Omental fat pad (tissue), 4 donors: ENCODE results near the gene CRELD1. TPM values are rescaled to one million over a fixed set of nuclear protein-coding genes. Genes with fewer than 3 reads are reported as not detected.
A peak's percentile ranks its signal among the peaks of the same experiment; 100 is the strongest.

Experiments used
- ATAC-seq: fragments of 150-250 bp; one replicate; pipeline ENCODE4 v1.9.1; 2016; ENCODE audit warnings: mild to moderate bottlenecking, moderate library complexity; ENCODE audit not compliant: low FRiP score
- DNase-seq: peaks from one replicate; pipeline ENCODE4 v3.0.0-alpha.2; 2019; ENCODE audit warnings: low spot score
- CTCF ChIP-seq, 3 donors: fragments of 450-650 bp; IDR thresholded peaks; one replicate each; pipeline ENCODE4 v1.5.1; 2016 to 2017; ENCODE audit warnings: antibody characterized with exemption in 3 of 3, mild to moderate bottlenecking in 3 of 3, moderate library complexity in 2 of 3
- total RNA-seq, 4 donors: library from RNA; depleted of rRNA; stranded (reverse); fragments of >200 nt; gene quantifications; one replicate each; pipeline ENCODE4 v1.1.0, GENCODE V29; 2016

Gene CRELD1
- total RNA-seq, 4 donors from 2014 or later: 26.8 to 52.3 (median 38.4) TPM

DNA sequence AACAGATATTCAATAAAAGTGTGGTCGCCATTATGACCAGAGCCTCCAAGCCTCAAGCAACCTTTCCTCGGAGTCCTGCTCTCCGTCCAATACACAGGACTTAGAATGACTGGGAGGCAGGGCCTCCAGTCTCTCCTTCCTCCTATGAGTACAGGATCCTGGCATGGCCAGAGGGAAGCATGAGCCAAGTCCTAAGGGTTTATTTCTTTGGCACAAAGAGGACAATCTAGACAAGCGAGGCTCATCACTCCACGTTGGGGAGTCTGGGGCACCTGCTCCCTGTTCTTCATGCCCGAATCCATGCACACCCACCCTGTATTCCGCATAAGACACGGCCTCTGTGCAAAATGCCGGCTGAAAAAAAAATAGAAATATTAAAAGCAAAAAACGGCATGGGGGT, 11.7 kb downstream of the CRELD1 start:
- TF ChIP-seq CTCF (IDR thresholded peaks at IDR 0.05): no peak
- ATAC-seq (no peak), DNase-seq (no peak)

DNA sequence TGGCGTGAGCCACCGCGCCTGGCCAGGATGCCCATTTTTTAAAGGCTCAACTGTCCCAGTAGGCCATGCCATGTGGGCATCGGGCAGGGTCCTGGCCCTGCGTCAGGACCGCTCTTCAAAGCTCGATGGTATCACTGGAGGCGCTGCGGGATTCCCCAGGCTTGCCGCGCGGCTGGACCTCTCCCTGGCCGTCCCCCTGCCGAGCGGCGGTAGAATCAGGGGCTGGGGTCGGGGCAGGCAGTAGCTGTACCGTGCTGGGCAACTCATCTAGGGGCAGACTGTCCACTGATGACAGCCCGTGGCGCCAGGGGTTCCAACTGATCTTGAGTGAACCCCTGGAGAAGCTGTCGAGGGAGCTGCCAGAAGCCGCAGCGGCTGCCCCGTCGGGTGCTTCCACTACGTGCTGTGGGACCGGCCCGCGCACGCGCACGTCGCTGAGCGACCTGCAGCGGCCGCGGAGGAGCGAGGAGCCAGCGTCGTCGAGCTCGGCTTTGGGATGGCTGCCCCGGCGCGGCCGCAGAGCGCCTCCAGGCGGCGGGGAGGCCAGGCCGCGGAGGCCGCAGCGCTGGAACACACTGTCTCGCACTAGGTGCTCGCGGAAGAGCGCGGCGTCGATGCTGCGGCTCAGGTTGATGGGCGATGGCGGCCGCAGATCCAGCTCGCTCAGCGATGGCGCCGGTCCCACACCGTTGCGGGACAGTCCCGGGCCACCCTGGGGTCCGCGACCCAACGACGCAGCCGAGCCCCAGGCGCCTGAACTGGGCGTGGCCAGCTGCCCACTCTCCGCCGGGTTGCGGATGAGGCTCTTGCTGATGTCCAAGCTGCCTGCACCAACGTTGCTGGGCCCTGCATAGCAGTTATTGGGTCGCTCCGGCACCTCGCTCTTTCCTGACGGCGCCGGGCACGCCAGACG, 12.7 kb downstream of the CRELD1 start:
- peak; percentile 66 for DNase-seq
- peak in 1 of 3 donors; percentile 56 for TF ChIP-seq CTCF (IDR thresholded peaks at IDR 0.05)
- ATAC-seq: peak; percentile 94

DNA sequence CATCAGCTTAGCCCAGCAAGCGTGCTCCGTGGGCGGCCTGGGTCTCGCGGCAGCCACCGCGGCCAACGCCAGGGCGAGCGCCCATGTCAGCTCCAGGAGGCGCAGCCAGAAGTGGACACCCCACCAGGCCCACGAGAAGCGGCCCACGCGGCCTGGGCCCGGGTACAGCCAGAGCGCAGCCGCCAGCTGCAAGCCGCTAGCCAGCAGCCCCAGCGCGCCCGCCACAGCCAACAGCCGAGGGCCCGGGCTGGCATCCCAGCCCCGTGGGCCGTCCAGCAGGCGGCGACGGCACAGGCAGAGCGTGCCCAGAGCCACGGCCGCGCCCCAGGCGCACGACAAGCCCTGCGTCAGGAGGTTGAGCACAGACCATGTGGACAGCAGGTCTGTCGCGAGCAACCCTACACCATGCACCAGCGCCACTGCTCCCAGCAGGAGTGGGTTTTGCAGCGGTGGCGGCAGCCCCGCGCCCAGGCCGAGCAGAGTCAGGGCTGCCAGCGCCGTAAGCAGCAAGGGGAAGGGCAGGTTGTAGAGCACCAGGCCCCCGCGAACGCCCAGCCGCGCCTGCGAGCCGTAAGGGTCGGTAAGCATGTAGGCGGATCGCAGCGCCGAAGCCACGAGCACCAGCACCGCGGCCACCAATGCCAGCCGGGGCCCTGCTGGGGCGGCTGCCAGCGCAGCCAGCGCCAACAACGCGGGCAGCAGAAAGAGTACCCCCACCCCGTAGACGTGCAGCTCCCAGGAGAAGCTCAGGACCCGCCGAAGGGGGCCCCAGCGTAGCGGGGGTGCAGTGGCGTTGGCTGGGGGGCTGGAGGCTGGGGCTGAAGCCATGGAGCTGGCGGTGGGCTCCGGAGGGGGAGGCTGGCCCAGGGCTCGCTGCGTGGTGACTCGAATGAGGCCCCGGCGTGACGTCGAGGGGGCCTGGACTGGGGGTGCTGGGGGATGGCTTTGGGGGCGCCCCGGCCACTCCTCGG, 13.7 kb downstream of the CRELD1 start:
- DNase-seq (no peak), ATAC-seq (peak; percentile 67)
- TF ChIP-seq CTCF (IDR thresholded peaks at IDR 0.05): no peak

DNA sequence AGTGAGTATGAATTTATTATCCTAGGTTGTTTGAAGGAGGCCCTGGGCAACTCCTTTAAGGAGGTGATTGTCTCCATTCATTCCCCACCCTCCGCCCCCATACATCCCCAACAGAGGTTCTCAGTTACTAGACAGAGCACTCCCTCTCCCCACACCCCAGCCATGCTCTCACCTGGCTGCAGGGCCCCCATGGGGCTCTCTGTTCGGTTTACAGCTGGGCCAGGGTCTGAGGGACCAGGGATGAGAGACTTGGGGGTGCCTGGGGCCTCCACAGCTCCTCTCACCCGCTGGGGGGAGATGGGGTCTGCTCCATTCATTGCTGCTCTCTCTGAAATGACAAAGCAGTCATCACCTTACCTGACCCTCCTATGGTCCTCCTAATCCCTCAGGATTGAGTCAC, 15.0 kb downstream of the CRELD1 start:
- no peak for TF ChIP-seq CTCF (IDR thresholded peaks at IDR 0.05)
- no peak for DNase-seq
- no peak for ATAC-seq

DNA sequence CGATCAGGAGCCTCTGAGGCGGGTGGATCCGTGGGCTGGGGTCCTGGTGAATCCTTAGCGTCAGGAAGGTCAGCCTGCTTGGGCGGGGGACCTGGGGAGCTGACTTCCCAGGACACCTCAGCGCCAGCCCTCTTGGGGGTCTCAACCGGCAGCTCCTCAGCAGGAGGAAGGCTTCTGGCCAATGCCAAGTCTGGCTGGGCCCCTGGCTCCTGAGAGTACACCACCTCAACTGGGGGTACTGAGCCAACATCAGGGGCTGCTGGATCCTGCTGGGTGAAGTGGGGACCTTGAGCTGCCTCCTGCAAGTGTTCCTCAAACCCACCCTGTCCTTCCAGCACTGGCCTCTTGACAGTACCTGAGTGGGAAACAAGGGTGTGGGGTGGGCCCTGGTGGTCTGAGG, 15.5 kb downstream of the CRELD1 start:
- DNase-seq (no peak), ATAC-seq (no peak)
- no peak for TF ChIP-seq CTCF (IDR thresholded peaks at IDR 0.05)

DNA sequence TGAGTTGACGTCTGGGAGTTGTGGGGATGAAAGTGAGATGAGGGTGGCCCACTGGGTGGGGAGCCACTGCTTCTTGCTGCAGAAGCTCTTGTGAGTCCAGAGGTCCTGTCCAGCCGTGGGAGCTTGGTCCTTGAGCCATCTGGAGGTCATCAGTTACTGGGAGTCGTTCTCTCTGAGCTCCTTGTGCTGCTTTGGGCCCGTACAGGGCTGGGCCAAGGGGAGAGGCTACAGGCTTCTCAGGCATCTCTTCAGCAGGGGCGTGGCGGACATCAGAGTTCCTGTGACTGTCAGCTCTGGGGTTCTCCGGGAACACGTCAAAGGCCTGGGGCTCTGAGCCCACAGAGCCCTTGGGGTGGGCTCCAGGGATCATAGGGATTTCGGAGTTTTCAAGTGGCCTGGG, 16.0 kb downstream of the CRELD1 start:
- TF ChIP-seq CTCF (IDR thresholded peaks at IDR 0.05): no peak
- ATAC-seq (no peak), DNase-seq (no peak)
